Tibial nerve (tissue), 4 donors: ENCODE measurements around the gene PRLR. TPM values are rescaled to one million over a fixed set of nuclear protein-coding genes. Genes with fewer than 3 reads are reported as not detected.

ENCODE experiments used
- DNase-seq, 2 donors: peaks; one replicate each; pipeline ENCODE4 v3.0.0-alpha.2; 2019; ENCODE audit warnings: low spot score in 2 of 2
- H3K27ac ChIP-seq, 4 donors: fragments of 200-600 bp; sonication (generic) in 3 of 4; one replicate each; pipeline ENCODE4 v1.5.1; 2017 to 2019; ENCODE audit warnings: mild to moderate bottlenecking in 1 of 4
- H3K27me3 ChIP-seq, 2 donors: fragments of 200-600 bp; sonication (generic) in 1 of 2; one replicate each; pipeline versions ENCODE4 v1.5.1 to v1.6.0; 2017 to 2019
- H3K36me3 ChIP-seq, 3 donors: fragments of 200-600 bp; sonication (generic); one replicate each; pipeline ENCODE4 v1.5.1; 2018 to 2019
- H3K4me1 ChIP-seq, 4 donors: fragments of 200-600 bp; sonication (generic) in 3 of 4; one replicate each; pipeline ENCODE4 v1.5.1; 2017 to 2019
- H3K4me3 ChIP-seq, 4 donors: fragments of 200-600 bp; sonication (generic) in 3 of 4; one replicate each; pipeline ENCODE4 v1.5.1; 2017 to 2019; ENCODE audit warnings: mild to moderate bottlenecking in 1 of 4, moderate library complexity in 1 of 4
- H3K9me3 ChIP-seq, 4 donors: fragments of 200-600 bp; sonication (generic) in 3 of 4; one replicate each; pipeline ENCODE4 v1.5.1; 2017 to 2019
- CTCF ChIP-seq, 5 experiments: fragments of 200-600 bp in 3 of 5; fragments of 450-650 bp in 2 of 5; sonication (generic) in 3 of 5; IDR thresholded peaks; one replicate each; pipeline ENCODE4 v1.5.1; 2016 to 2019; ENCODE audit warnings: antibody characterized with exemption in 5 of 5, mild to moderate bottlenecking in 3 of 5, moderate library complexity in 2 of 5
- EP300 ChIP-seq, 2 donors: sonication (generic); formaldehyde crosslinking; IDR thresholded peaks; one replicate each; pipeline ENCODE4 v1.6.1; 2017; ENCODE audit warnings: antibody characterized with exemption in 2 of 2, mild to moderate bottlenecking in 1 of 2
- POLR2A ChIP-seq, 2 donors: fragments of 450-650 bp; IDR thresholded peaks; one replicate each; pipeline ENCODE4 v1.6.1; 2017; ENCODE audit warnings: antibody characterized with exemption in 2 of 2, mild to moderate bottlenecking in 2 of 2, moderate library complexity in 2 of 2
- WGBS, 2 donors: methylation state at CpG; one replicate each; pipeline ENCODE4 v1.1.5; 2018; 5-methylcytosine and 5-hydroxymethylcytosine counted together
- total RNA-seq, 4 donors: library from RNA; depleted of rRNA; stranded (reverse); fragments of >200 nt; gene quantifications; one replicate each; pipeline ENCODE4 v1.1.0, GENCODE V29; 2016

The PRLR gene
- total RNA-seq, 4 donors from 2014 or later = 0.84 to 5.3 (median 4.0) TPM

DNA sequence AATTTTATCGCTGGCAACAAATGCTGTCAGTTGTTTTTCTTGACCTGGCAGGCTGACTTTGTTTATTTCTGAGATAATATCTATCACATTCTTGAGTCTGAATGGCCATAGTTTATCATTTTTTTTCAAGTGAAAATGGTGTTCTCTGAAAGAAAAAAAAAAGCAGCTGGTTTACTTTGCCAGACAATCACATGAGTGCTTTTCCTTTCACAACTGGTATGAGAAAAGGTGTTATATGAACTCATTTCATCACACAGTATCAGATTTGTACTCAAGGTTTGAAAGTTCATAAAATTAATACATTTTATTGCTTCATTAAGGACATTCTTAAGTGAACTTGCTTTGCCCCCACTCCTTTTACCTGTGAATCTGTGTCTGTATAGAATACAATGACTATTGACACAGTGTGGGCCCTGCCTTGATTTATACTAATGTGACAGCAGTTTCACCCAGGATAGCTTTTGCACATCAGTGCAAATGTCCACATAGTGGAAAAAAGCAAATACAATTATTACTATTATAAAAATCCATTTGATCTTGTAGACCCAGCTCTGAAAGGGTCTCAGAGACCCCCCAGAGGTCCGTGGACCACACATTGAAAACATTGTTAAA lies 33.1 kb upstream of the PRLR start:
- TF ChIP-seq EP300 (IDR thresholded peaks at IDR 0.05) = no peak
- TF ChIP-seq POLR2A (IDR thresholded peaks at IDR 0.05) = no peak
- TF ChIP-seq CTCF (IDR thresholded peaks at IDR 0.05) = no peak
- peaks cover 0 to 3% (median 0%) of the 10 kb centered on the region in 4 donors for H3K9me3 ChIP-seq
- no peak for DNase-seq
- WGBS, 2 donors = 49 to 67% methylated on average over 2 of the region's 2 CpGs
- H3K4me3 ChIP-seq = no peak overlapping the region
- H3K36me3 ChIP-seq = no peaks in the 10 kb centered on the region
- H3K4me1 ChIP-seq = no peaks in the 10 kb centered on the region
- H3K27me3 ChIP-seq = no peaks in the 10 kb centered on the region
- H3K27ac ChIP-seq = no peak overlapping the region

DNA sequence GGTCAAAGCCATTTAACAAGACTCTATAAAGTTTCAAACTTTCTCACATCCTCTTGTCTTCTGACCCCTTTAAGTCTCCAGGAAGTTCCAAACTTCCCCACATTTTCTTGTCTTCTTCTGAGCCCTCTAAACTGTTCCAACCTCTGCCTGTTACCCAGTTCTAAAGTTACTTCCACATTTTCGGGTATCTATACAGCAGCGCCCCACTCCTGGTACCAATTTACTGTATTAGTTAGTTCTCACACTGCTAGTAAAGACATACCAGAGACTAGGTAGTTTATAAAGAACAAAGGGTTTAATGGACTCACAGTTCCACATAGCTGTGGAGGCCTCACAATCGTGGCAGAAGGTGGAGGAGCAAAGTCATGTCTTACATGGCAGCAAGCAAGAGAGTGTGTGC lies 23.3 kb upstream of the PRLR start:
- Histone ChIP-seq H3K9me3 (peaks cover 0 to 19% (median 2%) of the 10 kb centered on the region in 4 donors), H3K4me1 (peaks cover 0 to 5% (median 0%) of the 10 kb centered on the region in 4 donors), H3K27me3 (no peaks in the 10 kb centered on the region), H3K4me3 (no peak overlapping the region), H3K27ac (no peak overlapping the region), H3K36me3 (no peaks in the 10 kb centered on the region)
- 88 to 98% methylated on average over 3 of the region's 3 CpGs for WGBS, 2 donors
- no peak for DNase-seq
- TF ChIP-seq EP300 (IDR thresholded peaks at IDR 0.05) (no peak), POLR2A (IDR thresholded peaks at IDR 0.05) (no peak), CTCF (IDR thresholded peaks at IDR 0.05) (no peak)

GRCh38 chr5:35252963-35253362 lies 22.7 kb upstream of the PRLR start:
- Histone ChIP-seq H3K9me3 (peaks cover 0 to 19% (median 2%) of the 10 kb centered on the region in 4 donors), H3K27ac (no peak overlapping the region), H3K4me3 (no peak overlapping the region), H3K27me3 (no peaks in the 10 kb centered on the region), H3K36me3 (no peaks in the 10 kb centered on the region), H3K4me1 (peaks cover 0 to 5% (median under 1%) of the 10 kb centered on the region in 4 donors)
- TF ChIP-seq EP300 (IDR thresholded peaks at IDR 0.05) = no peak
- no peak for TF ChIP-seq CTCF (IDR thresholded peaks at IDR 0.05)
- no peak for TF ChIP-seq POLR2A (IDR thresholded peaks at IDR 0.05)
- no peak for DNase-seq
- WGBS, 2 donors = 94 to 97% methylated on average over 2 of the region's 2 CpGs

GRCh38 chr5:35248843-35249780 lies 18.8 kb upstream of the PRLR start:
- peaks cover 0 to 17% (median 2%) of the 10 kb centered on the region in 4 donors for H3K9me3 ChIP-seq
- no peak for TF ChIP-seq CTCF (IDR thresholded peaks at IDR 0.05)
- TF ChIP-seq POLR2A (IDR thresholded peaks at IDR 0.05) = no peak
- no peak for TF ChIP-seq EP300 (IDR thresholded peaks at IDR 0.05)
- H3K4me1 ChIP-seq = peaks cover 0 to 16% (median 8%) of the 10 kb centered on the region in 4 donors
- DNase-seq = no peak
- peak overlapping the region in 1 of 4 donors; percentile 38 for H3K27ac ChIP-seq
- H3K36me3 ChIP-seq = no peaks in the 10 kb centered on the region
- no peaks in the 10 kb centered on the region for H3K27me3 ChIP-seq
- peak overlapping the region in 2 of 4 donors; percentile 7 to 26 for H3K4me3 ChIP-seq
- 65 to 72% methylated on average over 5 of the region's 5 CpGs for WGBS, 2 donors

GRCh38 chr5:35247648-35248034 lies 17.4 kb upstream of the PRLR start:
- Histone ChIP-seq H3K27me3 (no peaks in the 10 kb centered on the region), H3K27ac (no peak overlapping the region), H3K4me1 (peaks cover 0 to 16% (median 8%) of the 10 kb centered on the region in 4 donors), H3K4me3 (no peak overlapping the region), H3K9me3 (peaks cover 0 to 3% (median 0%) of the 10 kb centered on the region in 4 donors), H3K36me3 (no peaks in the 10 kb centered on the region)
- 59 to 61% methylated on average over 6 of the region's 6 CpGs for WGBS, 2 donors
- TF ChIP-seq EP300 (IDR thresholded peaks at IDR 0.05) (no peak), CTCF (IDR thresholded peaks at IDR 0.05) (no peak), POLR2A (IDR thresholded peaks at IDR 0.05) (no peak)
- no peak for DNase-seq
